ENCODE measurements around the gene SLC35A2. TPM values are rescaled to one million over a fixed set of nuclear protein-coding genes. Genes with fewer than 3 reads are reported as not detected.
A peak's percentile ranks its signal among the peaks of the same experiment; 100 is the strongest.

The SLC35A2 gene
- total RNA-seq, 5 donors from 2014 or later (not counting 1 experiment from before 2014, with no cell fraction given), result 14.2 to 35.1 (median 16.2) TPM

DNA sequence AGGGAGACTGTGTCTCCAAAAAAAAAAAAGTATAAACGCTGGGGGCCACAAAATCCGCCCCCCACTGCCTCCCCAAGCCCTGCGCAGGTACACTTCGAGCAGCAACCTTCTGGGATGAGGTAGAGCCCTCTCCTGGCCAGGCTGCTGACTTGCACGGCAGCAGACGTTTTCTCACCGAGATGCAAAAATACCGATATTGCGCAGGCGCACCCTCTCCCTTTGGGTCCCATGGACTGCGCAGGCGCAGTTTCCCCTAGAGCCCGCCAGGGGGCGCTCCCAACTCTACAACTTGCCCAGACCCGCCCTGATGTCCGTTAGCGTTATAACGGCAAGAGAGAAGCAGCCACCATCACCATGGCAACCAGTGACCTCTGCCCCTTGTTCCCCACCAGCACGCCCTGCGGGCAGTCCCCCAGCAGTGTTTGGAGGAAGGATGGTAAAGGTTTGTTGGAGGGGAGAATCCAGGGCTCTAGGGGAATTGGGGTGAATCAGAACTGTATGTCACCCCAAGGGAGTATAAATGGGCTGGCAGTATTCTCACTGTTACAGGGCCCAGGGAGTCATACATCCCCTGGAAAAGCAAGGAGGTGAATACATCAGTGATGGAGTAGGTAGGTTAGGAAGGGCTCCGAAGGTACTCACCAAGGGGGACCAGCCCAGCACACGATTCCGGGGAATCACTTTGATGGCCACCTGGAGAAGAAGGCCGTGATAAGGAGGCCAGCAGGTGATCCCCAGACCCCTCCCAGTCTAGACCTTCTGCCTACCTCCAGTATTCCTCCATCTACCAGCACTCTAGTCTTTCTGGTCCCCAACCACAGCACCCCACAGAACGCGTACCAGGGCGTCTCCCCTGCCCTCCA lies 5.9 kb upstream of the SLC35A2 start:
- DNase-seq, result peak; percentile 80 to 91 (median 86)

DNA sequence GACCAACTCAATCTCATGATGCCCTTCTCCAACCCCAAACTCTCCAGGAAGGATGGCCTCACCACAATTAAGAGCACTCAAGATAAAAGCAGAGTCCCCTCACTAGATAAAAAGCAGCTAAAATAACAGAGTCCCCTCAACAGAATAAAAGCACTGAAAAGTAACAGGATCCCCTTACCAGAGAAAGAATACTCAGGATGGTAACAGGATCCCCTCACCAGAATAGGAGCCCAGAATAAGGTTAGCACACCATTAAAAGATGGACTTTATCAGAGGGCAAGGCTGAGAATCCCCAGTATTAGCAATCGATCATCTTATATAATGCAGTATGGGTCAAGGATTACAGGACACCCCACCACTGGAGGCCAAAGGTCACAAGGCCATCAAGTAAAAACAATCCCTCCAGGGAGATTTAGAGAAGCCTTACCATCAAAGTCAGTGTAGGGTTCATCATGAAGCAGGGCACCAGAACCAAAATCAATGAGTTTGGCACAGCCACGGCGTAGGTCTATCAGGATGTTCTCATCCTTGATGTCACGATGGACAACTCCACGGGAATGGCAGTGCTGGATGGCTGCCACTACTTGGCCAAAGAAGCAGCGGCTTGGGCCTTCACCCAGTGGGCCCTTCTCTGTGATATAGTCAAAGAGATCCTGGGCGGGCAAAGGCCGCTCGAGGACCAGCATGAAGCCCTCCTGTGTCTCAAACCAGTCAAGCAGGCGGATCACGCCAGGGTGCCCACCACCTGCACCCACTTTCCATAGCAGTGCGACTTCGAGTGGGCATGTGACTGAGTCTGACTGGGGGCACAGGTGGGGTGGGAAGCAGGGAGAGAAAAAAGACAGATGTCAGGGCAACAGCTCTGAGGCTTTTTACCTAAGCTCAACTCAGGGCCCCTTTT lies 3.4 kb upstream of the SLC35A2 start:
- Mint-ChIP-seq H3K27ac (peak overlapping the region; percentile 7 to 77), H3K27me3 (peaks cover 0 to 7% of the 10 kb centered on the region in 2 donors), H3K36me3 (peaks cover 26% of the 10 kb centered on the region), H3K4me3 (peak overlapping the region; percentile 86 to 97 (median 96)), H3K4me1 (peaks cover 58 to 71% (median 65%) of the 10 kb centered on the region in 3 donors), H3K9me3 (no peaks in the 10 kb centered on the region)
- ChIA-PET CTCF (interaction anchor here in 1 of 2 donors (1.8 kb wide), 1 partner anchor 25 kb away, joined by 5 read pairs; no protein-coding TSS in a partner anchor), POLR2A (interaction anchor here in 1 of 2 donors (0.6 kb wide), 1 partner anchor 8 kb away, joined by 3 read pairs; no protein-coding TSS in a partner anchor)
- H3K27me3 ChIP-seq (replicated peaks in 1 of 2; ENCODE audit: control insufficient read depth in 2 of 2, extremely low read depth in 1 of 2, insufficient read depth in 2 of 2, low read length in 1 of 2), result no peaks in the 10 kb centered on the region
- no peak for ATAC-seq (replicated peaks in 1 of 4)
- peaks cover 4 to 62% of the 10 kb centered on the region in 2 experiments for H3K4me1 ChIP-seq (ENCODE audit: control insufficient read depth in 1 of 2, extremely low read depth in 1 of 2, insufficient read depth in 2 of 2, low read length in 2 of 2)
- no peak overlapping the region for H3K27ac ChIP-seq (ENCODE audit: low read length)
- peaks cover 0 to 42% of the 10 kb centered on the region in 2 donors for H3K36me3 ChIP-seq (ENCODE audit: control insufficient read depth in 2 of 2, extremely low read depth in 1 of 2, insufficient read depth in 1 of 2, low read length in 1 of 2)
- 71% methylated on average over 5 of the region's 13 CpGs for WGBS (ENCODE audit: insufficient coverage)
- DNase-seq, result no peak
- no peaks in the 10 kb centered on the region for H3K9me3 ChIP-seq
- H3K4me3 ChIP-seq (ENCODE audit: control insufficient read depth in 1 of 2, extremely low read depth in 1 of 2, low read length in 1 of 2), result peak overlapping the region; percentile 46 to 98

More for the DNA sequence above, 5.9 kb upstream of the SLC35A2 start:
- Mint-ChIP-seq H3K27me3 (no peaks in the 10 kb centered on the region), H3K9me3 (no peaks in the 10 kb centered on the region), H3K4me1 (peaks cover 62 to 75% (median 67%) of the 10 kb centered on the region in 3 donors), H3K36me3 (peaks cover 30% of the 10 kb centered on the region), H3K4me3 (peak overlapping the region; percentile 86 to 97 (median 96)), H3K27ac (peak overlapping the region; percentile 74 to 97)
- ChIA-PET CTCF (interaction anchor here (0.7 to 1.8 kb wide), 3 partner anchors 23 to 369 kb away, joined by 3 to 5 read pairs (median 3); no protein-coding TSS in a partner anchor), POLR2A (interaction anchor here in 1 of 2 donors (0.6 kb wide), 1 partner anchor 116 kb away, joined by 3 read pairs; the partner anchor contains the start of gene HDAC6)
- 0% methylated on average over 10 of the region's 27 CpGs for WGBS (ENCODE audit: insufficient coverage)
- H3K4me1 ChIP-seq (ENCODE audit: control insufficient read depth in 1 of 2, extremely low read depth in 1 of 2, insufficient read depth in 2 of 2, low read length in 2 of 2), result peaks cover 20 to 67% of the 10 kb centered on the region in 2 experiments
- ATAC-seq (replicated peaks in 1 of 4), result peak; percentile 28 to 38 (median 34)
- peak overlapping the region; percentile 80 for H3K27ac ChIP-seq (ENCODE audit: low read length)
- peaks cover 0 to 42% of the 10 kb centered on the region in 2 donors for H3K36me3 ChIP-seq (ENCODE audit: control insufficient read depth in 2 of 2, extremely low read depth in 1 of 2, insufficient read depth in 1 of 2, low read length in 1 of 2)
- H3K9me3 ChIP-seq, result no peaks in the 10 kb centered on the region
- peak overlapping the region; percentile 75 to 98 for H3K4me3 ChIP-seq (ENCODE audit: control insufficient read depth in 1 of 2, extremely low read depth in 1 of 2, low read length in 1 of 2)
- H3K27me3 ChIP-seq (replicated peaks in 1 of 2; ENCODE audit: control insufficient read depth in 2 of 2, extremely low read depth in 1 of 2, insufficient read depth in 2 of 2, low read length in 1 of 2), result no peaks in the 10 kb centered on the region

DNA sequence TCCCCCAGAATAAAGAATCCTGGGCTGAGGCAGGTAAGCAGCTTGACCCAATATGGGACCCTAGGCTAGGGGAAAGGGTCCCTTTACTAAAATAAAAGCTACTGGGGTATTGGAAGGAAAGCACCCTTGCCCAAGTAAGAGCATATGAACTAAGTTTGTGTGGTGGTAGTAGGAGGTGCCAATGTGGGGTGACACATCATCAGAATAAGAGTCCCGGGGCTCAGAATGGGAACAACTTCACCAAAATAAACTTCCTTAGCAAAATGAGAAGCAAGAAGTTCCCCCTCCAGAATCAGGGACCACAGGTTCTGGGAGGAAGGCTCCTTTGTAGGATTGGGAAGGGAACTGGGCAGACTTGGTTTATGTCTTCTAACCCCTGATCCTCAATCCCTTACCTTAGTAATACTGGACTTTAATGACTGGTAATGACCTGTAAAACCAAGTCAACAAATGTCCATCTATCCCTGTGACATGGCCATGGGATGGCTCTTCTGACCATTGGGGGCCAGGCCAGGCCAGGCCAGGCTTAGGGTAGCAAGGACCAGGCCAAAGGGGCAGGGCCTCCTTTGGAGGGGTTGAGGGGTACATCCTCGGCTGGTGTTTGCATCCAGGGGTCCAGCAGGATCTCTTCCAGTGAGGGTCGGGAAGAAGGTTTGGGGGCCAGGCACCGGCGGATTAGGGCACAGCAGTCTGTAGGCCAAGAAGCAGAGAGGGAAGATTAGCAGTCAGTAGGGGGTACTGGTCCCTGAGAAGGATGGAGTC lies 2.3 kb upstream of the SLC35A2 start:
- H3K36me3 Mint-ChIP-seq, result peaks cover 26% of the 10 kb centered on the region
- H3K9me3 Mint-ChIP-seq, result no peaks in the 10 kb centered on the region
- H3K27me3 Mint-ChIP-seq, result peaks cover 0 to 7% of the 10 kb centered on the region in 2 donors
- ATAC-seq (replicated peaks in 1 of 4) (no peak), DNase-seq (no peak)
- H3K36me3 ChIP-seq (ENCODE audit: control insufficient read depth in 2 of 2, extremely low read depth in 1 of 2, insufficient read depth in 1 of 2, low read length in 1 of 2), result peaks cover 0 to 47% of the 10 kb centered on the region in 2 donors
- H3K4me3 ChIP-seq (ENCODE audit: control insufficient read depth in 1 of 2, extremely low read depth in 1 of 2, low read length in 1 of 2), result no peak overlapping the region
- peaks cover 54 to 63% (median 61%) of the 10 kb centered on the region in 3 donors for H3K4me1 Mint-ChIP-seq
- WGBS (ENCODE audit: insufficient coverage), result 86% methylated on average over 1 of the region's 5 CpGs
- H3K27ac Mint-ChIP-seq, result peak overlapping the region; percentile 67 to 77
- peaks cover 2 to 59% of the 10 kb centered on the region in 2 experiments for H3K4me1 ChIP-seq (ENCODE audit: control insufficient read depth in 1 of 2, extremely low read depth in 1 of 2, insufficient read depth in 2 of 2, low read length in 2 of 2)
- H3K9me3 ChIP-seq, result no peaks in the 10 kb centered on the region
- H3K4me3 Mint-ChIP-seq, result peak overlapping the region; percentile 86 to 97 (median 96)
- POLR2A ChIA-PET, result interaction anchor here (0.7 kb wide), 2 partner anchors 12 to 259 kb away, joined by 5 to 11 read pairs; no protein-coding TSS in a partner anchor
- no peaks in the 10 kb centered on the region for H3K27me3 ChIP-seq (replicated peaks in 1 of 2; ENCODE audit: control insufficient read depth in 2 of 2, extremely low read depth in 1 of 2, insufficient read depth in 2 of 2, low read length in 1 of 2)
- H3K27ac ChIP-seq (ENCODE audit: low read length), result peak overlapping the region; percentile 18
- CTCF ChIA-PET, result no interaction called here

DNA sequence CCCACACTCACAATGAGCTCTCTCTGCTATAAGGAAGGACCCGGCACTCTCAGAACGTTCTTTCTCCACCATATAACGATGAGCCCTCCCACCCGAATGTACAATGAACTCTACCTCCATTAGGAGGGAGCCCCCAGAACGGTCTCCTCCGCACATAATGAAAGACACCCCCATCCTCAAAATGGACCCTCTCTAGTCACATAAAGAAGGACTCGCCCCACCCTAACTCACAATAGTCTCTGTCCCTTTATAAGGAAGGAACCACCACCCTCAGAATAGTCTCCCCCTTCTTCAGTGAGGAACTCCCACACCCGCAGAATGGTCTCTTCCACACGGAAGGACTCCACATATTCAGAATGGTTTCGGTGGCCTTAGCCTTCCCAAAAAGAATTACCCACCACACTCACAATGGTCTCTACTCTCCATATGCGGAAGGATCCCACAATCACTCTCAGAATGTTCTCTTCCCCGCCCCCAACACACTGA lies 477 bp downstream of the SLC35A2 start:
- Histone ChIP-seq H3K27ac (ENCODE audit: low read length) (peak overlapping the region; percentile 74), H3K4me1 (ENCODE audit: control insufficient read depth in 1 of 2, extremely low read depth in 1 of 2, insufficient read depth in 2 of 2, low read length in 2 of 2) (peaks cover 1 to 50% of the 10 kb centered on the region in 2 experiments), H3K36me3 (ENCODE audit: control insufficient read depth in 2 of 2, extremely low read depth in 1 of 2, insufficient read depth in 1 of 2, low read length in 1 of 2) (peaks cover 5 to 41% of the 10 kb centered on the region in 2 donors), H3K27me3 (replicated peaks in 1 of 2; ENCODE audit: control insufficient read depth in 2 of 2, extremely low read depth in 1 of 2, insufficient read depth in 2 of 2, low read length in 1 of 2) (no peaks in the 10 kb centered on the region), H3K4me3 (ENCODE audit: control insufficient read depth in 1 of 2, extremely low read depth in 1 of 2, low read length in 1 of 2) (peak overlapping the region; percentile 68 to 85), H3K9me3 (no peaks in the 10 kb centered on the region)
- WGBS (ENCODE audit: insufficient coverage), result 0% methylated on average over 3 of the region's 12 CpGs
- DNase-seq, result no peak
- Mint-ChIP-seq H3K4me3 (peak overlapping the region; percentile 86 to 94 (median 88)), H3K36me3 (peaks cover 15% of the 10 kb centered on the region), H3K4me1 (peaks cover 46 to 57% (median 54%) of the 10 kb centered on the region in 3 donors), H3K27ac (peak overlapping the region; percentile 92 to 93), H3K9me3 (no peaks in the 10 kb centered on the region), H3K27me3 (peaks cover 0 to 11% of the 10 kb centered on the region in 2 donors)
- POLR2A ChIA-PET, result interaction anchor here (1.0 to 2.2 kb wide), 3 partner anchors 13 to 26 kb away, joined by 5 to 16 read pairs (median 8); partner anchors contain the start of genes PQBP1 (in 2 of the 2) and TIMM17B (in 2 of the 2)
- peak in 3 of 4 experiments; percentile 1 to 5 (median 2) for ATAC-seq (replicated peaks in 1 of 4)
- CTCF ChIA-PET, result interaction anchor here in 1 of 2 donors (0.7 to 1.3 kb wide), 3 partner anchors 26 to 35 kb away, joined by 3 to 8 read pairs (median 5); no protein-coding TSS in a partner anchor

DNA sequence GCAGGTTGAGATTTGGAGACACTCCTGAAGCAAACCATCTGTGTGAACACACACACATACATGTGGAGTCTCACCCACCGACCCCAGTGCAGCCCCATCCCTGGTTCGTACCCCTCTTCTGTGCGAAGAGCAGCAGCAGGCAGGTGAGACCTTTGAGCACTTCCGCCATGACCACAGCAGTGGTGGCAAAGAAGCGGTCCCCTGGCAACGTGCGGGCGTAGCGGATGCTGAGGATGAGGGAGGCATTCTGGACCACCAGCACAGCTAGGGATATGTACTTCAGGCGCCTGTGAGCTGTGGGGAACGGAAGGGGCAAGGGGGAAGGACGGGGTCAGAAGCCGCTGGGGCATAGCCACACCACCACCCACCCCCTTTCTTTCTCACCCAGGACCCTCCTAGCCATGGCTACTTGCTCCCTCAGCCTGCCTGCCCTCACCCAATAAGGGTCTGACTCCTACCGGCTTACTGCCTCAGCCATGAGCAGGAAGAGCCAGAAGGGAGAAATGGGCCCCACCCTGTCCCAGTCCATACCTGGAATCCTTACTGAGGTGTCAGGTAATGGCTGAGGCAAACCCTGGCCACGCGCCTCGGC lies 1.6 kb downstream of the SLC35A2 start:
- WGBS (ENCODE audit: insufficient coverage), result no CpG with 5 or more reads among the region's 17 CpGs
- H3K4me1 ChIP-seq (ENCODE audit: control insufficient read depth in 1 of 2, extremely low read depth in 1 of 2, insufficient read depth in 2 of 2, low read length in 2 of 2), result peaks cover 0 to 39% of the 10 kb centered on the region in 2 experiments
- no peak for ATAC-seq (replicated peaks in 1 of 4)
- Mint-ChIP-seq H3K4me3 (peak overlapping the region in 1 of 3 donors; percentile 86), H3K27ac (no peak overlapping the region), H3K9me3 (no peaks in the 10 kb centered on the region), H3K4me1 (peaks cover 39 to 45% (median 45%) of the 10 kb centered on the region in 3 donors), H3K27me3 (peaks cover 0 to 11% of the 10 kb centered on the region in 2 donors), H3K36me3 (peaks cover 13% of the 10 kb centered on the region)
- no peaks in the 10 kb centered on the region for H3K27me3 ChIP-seq (replicated peaks in 1 of 2; ENCODE audit: control insufficient read depth in 2 of 2, extremely low read depth in 1 of 2, insufficient read depth in 2 of 2, low read length in 1 of 2)
- H3K27ac ChIP-seq (ENCODE audit: low read length), result no peak overlapping the region
- no peaks in the 10 kb centered on the region for H3K9me3 ChIP-seq
- DNase-seq, result no peak
- H3K4me3 ChIP-seq (ENCODE audit: control insufficient read depth in 1 of 2, extremely low read depth in 1 of 2, low read length in 1 of 2), result no peak overlapping the region
- H3K36me3 ChIP-seq (ENCODE audit: control insufficient read depth in 2 of 2, extremely low read depth in 1 of 2, insufficient read depth in 1 of 2, low read length in 1 of 2), result peaks cover 6 to 36% of the 10 kb centered on the region in 2 donors
- POLR2A ChIA-PET, result no interaction called here
- CTCF ChIA-PET, result no interaction called here

Data from T-cell (primary cell).